ENCODE measurements around the gene TAP1.
"Not testable (repeated sequence)": the region's sequence is repeated elsewhere in the genome, so short reads cannot be mapped to it uniquely, and the experiment has no call there.

The TAP1 gene

DNA sequence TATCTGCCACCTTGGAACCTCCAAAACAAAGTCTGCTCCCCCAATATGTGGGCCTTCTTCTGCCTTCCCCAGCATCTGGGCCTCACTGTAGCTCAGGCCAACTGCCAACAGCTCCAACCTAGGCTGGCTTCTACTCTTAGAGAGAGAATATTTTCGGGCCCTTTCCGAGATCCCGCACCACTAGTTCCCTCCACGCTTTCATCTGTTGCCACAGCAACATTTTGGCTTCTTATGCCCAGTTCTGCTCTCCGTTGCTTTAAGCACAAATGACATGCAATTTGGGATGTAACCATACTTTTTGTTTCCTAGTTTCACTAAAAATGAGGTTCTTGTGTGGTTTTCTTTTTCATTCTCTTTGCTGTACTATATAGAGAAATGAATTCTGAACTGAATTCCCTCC is 34.1 kb upstream of the TAP1 start:
- DNase-seq (ENCODE audit: low read depth), result no peak
- no peak overlapping the region for H3K4me3 ChIP-seq (replicated peaks; ENCODE audit: low read depth, low read length)
- TF ChIP-seq, protein P1, sequence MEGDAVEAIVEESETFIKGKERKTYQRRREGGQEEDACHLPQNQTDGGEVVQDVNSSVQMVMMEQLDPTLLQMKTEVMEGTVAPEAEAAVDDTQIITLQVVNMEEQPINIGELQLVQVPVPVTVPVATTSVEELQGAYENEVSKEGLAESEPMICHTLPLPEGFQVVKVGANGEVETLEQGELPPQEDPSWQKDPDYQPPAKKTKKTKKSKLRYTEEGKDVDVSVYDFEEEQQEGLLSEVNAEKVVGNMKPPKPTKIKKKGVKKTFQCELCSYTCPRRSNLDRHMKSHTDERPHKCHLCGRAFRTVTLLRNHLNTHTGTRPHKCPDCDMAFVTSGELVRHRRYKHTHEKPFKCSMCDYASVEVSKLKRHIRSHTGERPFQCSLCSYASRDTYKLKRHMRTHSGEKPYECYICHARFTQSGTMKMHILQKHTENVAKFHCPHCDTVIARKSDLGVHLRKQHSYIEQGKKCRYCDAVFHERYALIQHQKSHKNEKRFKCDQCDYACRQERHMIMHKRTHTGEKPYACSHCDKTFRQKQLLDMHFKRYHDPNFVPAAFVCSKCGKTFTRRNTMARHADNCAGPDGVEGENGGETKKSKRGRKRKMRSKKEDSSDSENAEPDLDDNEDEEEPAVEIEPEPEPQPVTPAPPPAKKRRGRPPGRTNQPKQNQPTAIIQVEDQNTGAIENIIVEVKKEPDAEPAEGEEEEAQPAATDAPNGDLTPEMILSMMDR (IDR thresholded peaks at IDR 0.05; ENCODE audit: low read length, missing control alignments), result no peak

DNA sequence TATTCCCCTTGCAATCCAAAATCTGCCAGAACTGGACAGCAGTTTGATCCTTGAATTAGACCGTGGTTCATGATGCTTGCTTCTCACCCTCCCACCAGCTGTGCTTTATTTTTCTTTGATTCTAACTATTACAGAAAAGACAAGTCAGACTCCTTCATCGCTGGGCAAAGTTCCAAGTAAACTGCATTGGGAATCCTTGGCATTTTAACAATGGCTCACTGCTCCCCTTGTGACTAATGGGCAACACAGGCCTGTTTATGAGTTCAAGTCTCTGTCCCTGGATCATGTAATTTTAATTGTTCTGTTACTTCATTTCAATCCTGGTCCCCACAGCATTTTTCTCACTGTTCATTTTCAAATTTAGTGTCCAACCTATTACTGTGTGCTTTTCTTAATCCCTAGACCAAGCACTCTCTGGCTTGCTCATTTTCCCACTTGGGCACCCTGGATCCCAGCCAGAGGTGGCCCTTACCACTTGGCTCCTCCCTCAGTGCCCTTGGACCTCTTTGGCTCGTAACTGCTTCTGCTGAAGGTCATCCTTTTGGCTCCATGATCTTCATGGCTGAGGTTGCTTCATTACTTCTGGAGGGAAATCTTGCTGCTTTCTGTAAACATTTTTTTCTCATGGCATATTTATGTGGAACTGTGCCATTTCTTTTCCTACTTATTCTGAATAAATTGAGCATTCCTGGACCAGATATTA is 33.3 kb upstream of the TAP1 start:
- peak; percentile 80 for DNase-seq (ENCODE audit: low read depth)
- TF ChIP-seq, protein P1 (IDR thresholded peaks at IDR 0.05; ENCODE audit: low read length, missing control alignments), result no peak
- no peak overlapping the region for H3K4me3 ChIP-seq (replicated peaks; ENCODE audit: low read depth, low read length)

DNA sequence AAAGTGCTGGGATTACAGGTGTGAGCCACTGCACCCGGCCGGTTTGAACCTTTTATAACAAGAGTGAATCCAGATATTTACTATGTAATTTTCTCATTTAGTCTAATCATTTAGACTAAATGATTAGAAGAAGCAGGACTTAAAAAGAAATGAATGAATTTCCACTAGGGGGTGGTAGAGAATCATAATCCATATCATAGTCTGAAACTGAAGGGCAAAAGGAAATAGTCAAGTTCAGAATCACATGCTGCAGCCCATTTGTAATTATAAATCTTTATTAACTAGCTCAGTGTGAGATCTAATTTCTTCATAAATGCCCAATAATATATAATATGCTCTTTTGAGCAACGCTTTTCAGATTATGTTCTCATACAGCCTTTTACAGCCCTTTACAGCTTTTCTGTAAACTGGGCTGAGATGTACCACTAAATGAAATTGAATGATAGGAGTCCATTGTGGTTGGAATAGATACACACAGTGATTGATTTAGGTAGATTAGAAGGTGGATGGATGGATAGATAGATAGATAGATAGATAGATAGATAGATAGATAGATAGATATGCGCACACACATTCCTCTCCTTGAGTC is 32.3 kb upstream of the TAP1 start:
- no peak overlapping the region for H3K4me3 ChIP-seq (replicated peaks; ENCODE audit: low read depth, low read length)
- peak; percentile 88 for DNase-seq (ENCODE audit: low read depth)
- TF ChIP-seq, protein P1 (IDR thresholded peaks at IDR 0.05; ENCODE audit: low read length, missing control alignments), result peak; percentile 49

DNA sequence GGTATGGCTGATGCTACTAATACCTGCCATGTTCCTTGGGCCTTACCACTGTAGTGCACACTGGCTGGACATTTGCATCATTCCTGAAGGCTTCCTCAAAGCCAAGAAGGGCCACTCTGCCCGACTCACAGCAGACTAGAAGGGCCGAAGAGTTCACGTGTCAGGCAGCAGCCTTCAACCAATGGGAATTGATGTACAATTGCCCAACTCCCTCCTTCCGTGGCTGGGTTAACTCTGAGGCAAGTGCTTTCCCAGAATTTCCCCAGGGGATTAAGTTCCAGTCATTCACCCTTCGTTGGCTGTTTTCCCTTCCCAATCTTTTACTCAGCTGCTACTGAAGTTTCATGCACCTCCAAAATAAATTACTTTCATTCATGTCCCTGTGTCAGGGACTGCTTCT is 30.3 kb upstream of the TAP1 start:
- TF ChIP-seq, protein P1 (IDR thresholded peaks at IDR 0.05; ENCODE audit: low read length, missing control alignments), result no peak

DNA sequence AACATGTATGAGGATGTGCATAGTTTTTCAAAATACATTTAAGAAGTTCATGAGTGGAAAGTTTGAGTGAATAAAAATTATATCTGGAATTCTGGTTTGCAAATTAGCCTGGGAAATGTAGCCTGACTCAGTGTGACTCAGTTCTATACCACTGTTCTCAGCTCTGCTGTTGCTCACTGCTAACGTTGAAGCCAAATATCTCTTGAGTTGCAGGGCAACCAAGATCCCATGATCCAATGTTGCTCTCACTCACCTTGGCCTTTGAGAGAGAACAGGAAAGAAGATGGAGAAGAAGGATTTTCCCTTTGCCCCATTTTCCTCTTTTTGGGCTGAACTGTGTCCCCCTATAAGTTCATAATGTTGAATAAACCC is 29.4 kb upstream of the TAP1 start:
- peak; percentile 6 for DNase-seq (ENCODE audit: low read depth)
- H3K4me3 ChIP-seq (replicated peaks; ENCODE audit: low read depth, low read length), result no peak overlapping the region
- TF ChIP-seq, protein P1 (IDR thresholded peaks at IDR 0.05; ENCODE audit: low read length, missing control alignments), result no peak

More for the DNA sequence above, 30.3 kb upstream of the TAP1 start:
- peak; percentile 85 for DNase-seq (ENCODE audit: low read depth)
- no peak overlapping the region for H3K4me3 ChIP-seq (replicated peaks; ENCODE audit: low read depth, low read length)

DNA sequence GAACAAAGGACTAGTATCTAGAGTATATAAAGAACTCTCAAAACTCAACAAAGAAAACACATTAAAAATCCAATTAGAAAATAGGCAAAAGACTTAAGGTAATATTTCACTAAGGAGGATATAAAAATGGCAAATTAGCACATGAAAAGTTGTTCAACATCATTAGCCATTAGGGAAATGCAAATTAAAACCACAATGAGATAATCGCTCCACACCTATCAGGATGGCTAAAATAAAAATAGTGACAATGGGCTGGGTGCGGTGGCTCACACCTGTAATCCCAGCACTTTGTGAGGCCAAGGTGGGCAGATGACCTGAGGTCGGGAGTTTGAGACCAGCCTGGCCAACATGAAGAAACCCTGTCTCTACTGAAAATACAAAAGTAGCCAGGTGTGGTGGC is 27.5 kb upstream of the TAP1 start:
- not testable (repeated sequence) for DNase-seq (ENCODE audit: low read depth); H3K4me3 ChIP-seq (replicated peaks; ENCODE audit: low read depth, low read length)

DNA sequence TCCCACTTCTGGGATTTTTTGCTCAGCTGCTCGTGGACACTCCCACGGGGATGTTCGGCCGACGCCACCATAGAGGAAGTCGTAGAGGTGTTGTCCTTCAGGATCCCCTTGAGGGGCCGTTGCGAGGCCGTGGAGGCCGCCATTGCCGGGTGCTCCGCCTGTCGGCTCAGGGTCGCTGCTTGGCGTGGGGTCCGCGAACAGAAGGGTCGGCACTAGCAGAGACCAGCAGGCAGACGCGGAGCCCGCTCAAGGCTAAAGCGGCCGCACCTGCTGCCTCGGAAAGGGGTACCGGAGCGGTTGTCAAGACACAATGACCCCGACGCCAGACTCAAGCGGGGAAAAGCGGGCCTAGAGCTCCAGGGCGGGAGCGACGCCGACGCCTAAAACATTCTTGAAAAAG is 26.2 kb upstream of the TAP1 start:
- TF ChIP-seq, protein P1 (IDR thresholded peaks at IDR 0.05; ENCODE audit: low read length, missing control alignments), result no peak
- no peak overlapping the region for H3K4me3 ChIP-seq (replicated peaks; ENCODE audit: low read depth, low read length)
- DNase-seq (ENCODE audit: low read depth), result no peak

Measured in fibroblast of pulmonary artery (primary cell).